ENCODE measurements around the gene KCNT1. TPM values are rescaled to one million over a fixed set of nuclear protein-coding genes. Genes with fewer than 3 reads are reported as not detected.

Gene KCNT1
- total RNA-seq, 4 donors from 2014 or later, result 0.09 TPM; not detected in 3

DNA sequence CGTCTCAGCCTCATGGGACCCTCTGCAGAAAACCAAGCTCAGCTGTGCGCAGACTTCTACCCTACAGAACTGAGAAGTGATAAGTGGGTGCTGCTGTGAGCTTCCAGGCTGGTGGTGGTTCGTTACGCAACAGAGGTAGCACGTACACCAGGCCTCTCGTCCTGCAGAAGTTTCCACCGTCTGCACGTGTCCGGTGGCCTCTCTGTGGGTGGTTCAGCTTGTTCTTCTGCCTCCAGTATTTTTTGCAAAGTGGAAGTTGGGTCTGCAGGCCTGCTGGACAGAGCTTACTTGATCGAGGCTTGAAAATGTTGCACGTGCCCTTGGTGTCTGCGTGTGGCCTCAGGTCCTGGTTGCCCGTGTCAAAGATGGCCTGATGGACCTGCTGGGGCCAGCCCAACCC lies 27.5 kb downstream of the KCNT1 start:
- no peak for TF ChIP-seq POLR2A (IDR thresholded peaks at IDR 0.05)
- TF ChIP-seq CTCF (IDR thresholded peaks at IDR 0.05), result no peak
- peaks cover 0 to 60% (median 0%) of the 10 kb centered on the region in 4 donors for H3K27me3 ChIP-seq
- WGBS, 2 donors, result 75 to 84% methylated on average over 7 to 12 of the region's 13 CpGs
- intact Hi-C loops (cut with DNase I), result no loop called here
- no peak for DNase-seq
- no peak overlapping the region for H3K4me3 ChIP-seq
- no peak overlapping the region for H3K27ac ChIP-seq
- H3K4me1 ChIP-seq, result no peaks in the 10 kb centered on the region
- no peaks in the 10 kb centered on the region for H3K36me3 ChIP-seq
- H3K9me3 ChIP-seq, result peaks cover 0 to 7% (median 3%) of the 10 kb centered on the region in 3 donors

GRCh38 chr9:135731454-135731853 lies 29.5 kb downstream of the KCNT1 start:
- peaks cover 0 to 61% (median 0%) of the 10 kb centered on the region in 4 donors for H3K27me3 ChIP-seq
- H3K4me1 ChIP-seq, result no peaks in the 10 kb centered on the region
- no peak overlapping the region for H3K4me3 ChIP-seq
- peaks cover 0 to 7% (median 3%) of the 10 kb centered on the region in 3 donors for H3K9me3 ChIP-seq
- 88 to 92% methylated on average over 12 of the region's 12 CpGs for WGBS, 2 donors
- intact Hi-C loops (cut with DNase I), result no loop called here
- no peaks in the 10 kb centered on the region for H3K36me3 ChIP-seq
- no peak for TF ChIP-seq POLR2A (IDR thresholded peaks at IDR 0.05)
- TF ChIP-seq CTCF (IDR thresholded peaks at IDR 0.05), result no peak
- DNase-seq, result no peak
- H3K27ac ChIP-seq, result no peak overlapping the region

DNA sequence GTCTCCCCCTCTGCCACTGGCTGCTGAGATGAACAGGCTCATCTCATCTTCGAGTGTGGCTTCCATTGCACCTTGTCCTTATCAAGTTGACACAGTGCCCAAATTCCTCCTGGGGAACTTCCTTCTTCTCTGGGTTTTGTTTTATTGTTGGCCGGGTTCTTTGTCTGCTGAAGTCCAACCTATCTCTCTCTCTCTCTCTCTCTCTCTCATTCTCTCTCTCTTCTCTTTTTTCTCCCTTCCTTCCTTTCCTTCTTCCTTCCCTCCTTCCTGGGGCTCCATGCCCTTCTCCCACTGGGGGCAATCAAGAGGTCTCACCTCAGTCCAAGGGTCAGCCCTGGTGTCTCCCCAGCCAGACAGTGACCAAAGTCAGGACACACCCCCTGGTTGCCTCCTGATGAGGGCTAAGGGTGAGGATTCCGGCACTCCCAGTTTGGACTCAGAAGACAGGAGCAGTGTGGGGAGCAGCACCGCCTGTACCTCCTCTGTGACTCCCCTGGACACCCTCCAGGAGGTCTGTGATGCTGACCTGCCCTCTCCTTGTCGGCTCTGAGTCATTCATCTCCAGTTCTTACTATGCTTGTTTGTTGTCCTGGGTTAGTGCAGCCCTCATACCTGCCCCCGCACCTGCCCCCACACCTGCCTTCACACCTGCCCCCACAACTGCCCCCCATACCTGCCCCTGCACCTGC lies 30.7 kb downstream of the KCNT1 start:
- WGBS, 2 donors, result 53 to 55% methylated on average over 5 of the region's 6 CpGs
- H3K27me3 ChIP-seq, result peaks cover 0 to 64% (median 2%) of the 10 kb centered on the region in 4 donors
- intact Hi-C loops (cut with DNase I), result no loop called here
- H3K27ac ChIP-seq, result no peak overlapping the region
- no peaks in the 10 kb centered on the region for H3K36me3 ChIP-seq
- H3K4me3 ChIP-seq, result no peak overlapping the region
- DNase-seq, result no peak
- H3K4me1 ChIP-seq, result no peaks in the 10 kb centered on the region
- peaks cover 0 to 7% (median 3%) of the 10 kb centered on the region in 3 donors for H3K9me3 ChIP-seq
- TF ChIP-seq CTCF (IDR thresholded peaks at IDR 0.05) (no peak), POLR2A (IDR thresholded peaks at IDR 0.05) (no peak)

DNA sequence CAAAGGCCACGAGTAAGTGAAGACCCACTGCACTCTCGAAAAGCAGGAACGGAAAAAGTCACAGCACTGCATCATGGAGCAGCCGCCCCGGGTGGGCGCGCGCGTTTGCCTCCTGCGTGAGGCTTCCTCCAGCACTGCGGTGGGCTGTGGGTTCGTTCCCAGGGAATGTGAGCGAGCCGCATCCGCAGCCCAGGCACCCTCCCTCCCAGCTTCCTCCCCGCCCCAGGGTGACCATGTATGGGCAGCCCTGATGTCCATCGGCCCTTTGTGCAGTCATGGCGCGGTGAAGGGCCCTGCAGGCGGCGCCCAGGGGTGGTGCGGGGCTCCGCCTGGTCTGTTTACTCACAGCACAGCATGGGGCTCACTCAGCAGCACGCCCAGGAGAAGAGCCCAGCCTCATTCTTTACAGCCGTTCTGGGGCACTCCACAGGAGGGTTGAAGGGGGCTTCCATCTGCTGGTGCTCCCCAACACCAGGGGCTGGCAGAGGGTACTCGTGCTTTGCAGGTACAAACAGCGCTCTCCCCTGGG lies 32.7 kb downstream of the KCNT1 start:
- H3K4me3 ChIP-seq, result no peak overlapping the region
- WGBS, 2 donors, result 69 to 100% methylated on average over 1 to 10 of the region's 27 CpGs
- H3K27ac ChIP-seq, result no peak overlapping the region
- DNase-seq, result no peak
- no peaks in the 10 kb centered on the region for H3K4me1 ChIP-seq
- TF ChIP-seq CTCF (IDR thresholded peaks at IDR 0.05) (no peak), POLR2A (IDR thresholded peaks at IDR 0.05) (no peak)
- peaks cover 0 to 72% (median 2%) of the 10 kb centered on the region in 4 donors for H3K27me3 ChIP-seq
- H3K9me3 ChIP-seq, result peaks cover 0 to 7% (median 3%) of the 10 kb centered on the region in 3 donors
- H3K36me3 ChIP-seq, result no peaks in the 10 kb centered on the region
- intact Hi-C loops (cut with DNase I), result no loop called here

- intact Hi-C loops (cut with DNase I), result no loop called here
- WGBS, 2 donors, result 0% methylated on average over 26 of the region's 78 CpGs; no CpG with 5 or more reads in 1 of the 2 donors
- peaks cover 0 to 3% (median 3%) of the 10 kb centered on the region in 3 donors for H3K9me3 ChIP-seq
- H3K4me1 ChIP-seq, result no peaks in the 10 kb centered on the region
- H3K27ac ChIP-seq, result no peak overlapping the region
- TF ChIP-seq POLR2A (IDR thresholded peaks at IDR 0.05), result no peak
- TF ChIP-seq CTCF (IDR thresholded peaks at IDR 0.05), result no peak
- peaks cover 0 to 90% (median 2%) of the 10 kb centered on the region in 4 donors for H3K27me3 ChIP-seq
- no peak for DNase-seq
- H3K4me3 ChIP-seq, result no peak overlapping the region
- no peaks in the 10 kb centered on the region for H3K36me3 ChIP-seq
These were observed 34.4 kb downstream of the KCNT1 start for GRCh38 chr9:135736272-135736978.

Measured in esophagus squamous epithelium (tissue), 5 donors.